Vagina (tissue), 2 donors: Measurements from ENCODE around the gene CHRND. TPM values are rescaled to one million over a fixed set of nuclear protein-coding genes. Genes with fewer than 3 reads are reported as not detected.

Source experiments
- DNase-seq, 2 donors: peaks; one replicate each; pipeline ENCODE4 v3.0.0-alpha.2; 2017; ENCODE audit errors: extremely low spot score in 2 of 2
- H3K27ac ChIP-seq: fragments of 200-600 bp; sonication (generic); one replicate; pipeline ENCODE4 v1.5.1; 2019
- H3K27me3 ChIP-seq: fragments of 200-600 bp; sonication (generic); one replicate; pipeline ENCODE4 v1.5.1; 2019
- H3K36me3 ChIP-seq, 2 donors: fragments of 200-600 bp; sonication (generic); one replicate each; pipeline ENCODE4 v1.5.1; 2017 to 2019
- H3K4me1 ChIP-seq: fragments of 200-600 bp; sonication (generic); one replicate; pipeline ENCODE4 v1.5.1; 2019
- H3K4me3 ChIP-seq, 2 donors: fragments of 200-600 bp; sonication (generic); 1 replicate in 1 of 2; 2 replicates in 1 of 2; pipeline ENCODE4 v1.5.1; 2016 to 2019
- H3K9me3 ChIP-seq: fragments of 200-600 bp; sonication (generic); one replicate; pipeline ENCODE4 v1.5.1; 2019
- CTCF ChIP-seq, 3 experiments: fragments of 450-650 bp in 2 of 3; fragments of 200-600 bp in 1 of 3; sonication (generic) in 1 of 3; IDR thresholded peaks; one replicate each; pipeline ENCODE4 v1.5.1; 2017 to 2019; ENCODE audit warnings: antibody characterized with exemption in 3 of 3, mild to moderate bottlenecking in 2 of 3, moderate library complexity in 2 of 3
- POLR2A ChIP-seq, 2 donors: fragments of 450-650 bp; IDR thresholded peaks; one replicate each; pipeline ENCODE4 v1.6.1; 2017; ENCODE audit warnings: antibody characterized with exemption in 2 of 2, mild to moderate bottlenecking in 2 of 2, moderate library complexity in 2 of 2
- POLR2AphosphoS5 ChIP-seq, 2 donors: sonication (generic); formaldehyde crosslinking; IDR thresholded peaks; one replicate each; pipeline ENCODE4 v1.9.0; 2017; ENCODE audit warnings: antibody characterized with exemption in 2 of 2, mild to moderate bottlenecking in 2 of 2, low read depth in 1 of 2; ENCODE audit not compliant: insufficient read depth in 1 of 2
- intact Hi-C: fragments of 100-400 bp; cut with DNase I; formaldehyde crosslinking; loops from one replicate; pipeline ENCODE4 v1.15.1; 2023
- total RNA-seq: library from RNA; depleted of rRNA; stranded (reverse); fragments of >200 nt; gene quantifications from one replicate; pipeline ENCODE4 v1.2.3, GENCODE V29; 2016

Gene CHRND
- total RNA-seq, 1 donor from 2014 or later: not detected

DNA sequence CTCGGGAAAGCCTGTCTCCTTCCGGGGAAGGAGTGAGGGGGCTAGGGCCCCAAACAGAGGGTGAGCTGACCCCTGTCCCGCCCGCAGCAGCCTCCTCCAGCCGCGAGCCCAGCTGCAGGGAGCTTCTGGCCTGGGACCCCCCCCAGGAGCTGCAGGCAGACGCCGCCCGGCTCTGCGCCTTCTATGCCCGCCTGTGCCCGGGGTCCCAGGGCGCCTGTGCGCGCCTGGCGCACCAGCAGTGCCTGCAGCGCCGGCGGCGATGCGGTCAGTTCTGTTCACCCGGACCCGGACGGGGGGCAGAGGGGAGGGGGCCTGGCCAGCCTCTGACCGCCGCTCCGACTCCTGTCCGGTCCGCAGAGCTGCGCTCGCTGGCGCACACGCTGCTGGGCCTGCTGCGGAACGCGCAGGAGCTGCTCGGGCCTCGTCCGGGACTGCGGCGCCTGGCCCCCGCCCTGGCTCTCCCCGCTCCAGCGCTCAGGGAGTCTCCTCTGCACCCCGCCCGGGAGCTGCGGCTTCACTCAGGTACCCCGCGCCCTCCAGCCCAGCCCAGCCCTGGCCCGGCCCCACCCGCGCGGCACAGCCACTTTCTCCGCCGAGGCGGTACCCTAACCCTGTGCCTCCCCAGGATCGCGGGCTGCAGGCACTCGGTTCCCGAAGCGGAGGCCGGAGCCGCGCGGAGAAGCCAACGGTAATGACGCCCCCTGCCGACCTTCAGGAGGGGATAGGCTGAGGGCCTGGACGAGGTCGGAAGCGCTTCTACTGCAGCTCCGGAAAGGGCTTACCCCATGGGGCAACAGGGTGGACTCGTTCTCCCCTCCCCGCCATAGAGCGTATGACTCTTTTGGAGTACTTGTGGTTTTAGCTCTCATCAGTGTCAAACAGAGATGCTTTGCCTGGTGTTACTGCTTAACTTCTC, 2.0 kb upstream of the CHRND start:
- H3K36me3 ChIP-seq: no peaks in the 10 kb centered on the region
- no peaks in the 10 kb centered on the region for H3K9me3 ChIP-seq
- TF ChIP-seq CTCF (IDR thresholded peaks at IDR 0.05) (no peak), POLR2AphosphoS5 (IDR thresholded peaks at IDR 0.05; ENCODE audit: insufficient read depth in 1 of 2, low read depth in 1 of 2) (no peak), POLR2A (IDR thresholded peaks at IDR 0.05) (no peak)
- no peak overlapping the region for H3K27ac ChIP-seq
- peak overlapping the region; percentile 12 to 30 for H3K4me3 ChIP-seq
- intact Hi-C loops: no loop called here
- peaks cover 17% of the 10 kb centered on the region for H3K27me3 ChIP-seq
- DNase-seq: no peak
- peaks cover 21% of the 10 kb centered on the region for H3K4me1 ChIP-seq

- Histone ChIP-seq H3K4me1 (peaks cover 21% of the 10 kb centered on the region), H3K27ac (no peak overlapping the region), H3K36me3 (no peaks in the 10 kb centered on the region), H3K27me3 (peaks cover 17% of the 10 kb centered on the region), H3K4me3 (no peak overlapping the region), H3K9me3 (no peaks in the 10 kb centered on the region)
- TF ChIP-seq POLR2AphosphoS5 (IDR thresholded peaks at IDR 0.05; ENCODE audit: insufficient read depth in 1 of 2, low read depth in 1 of 2): no peak
- TF ChIP-seq POLR2A (IDR thresholded peaks at IDR 0.05): no peak
- no peak for TF ChIP-seq CTCF (IDR thresholded peaks at IDR 0.05)
- DNase-seq: no peak
- intact Hi-C loops: no loop called here
Measured at GRCh38 chr2:232524771-232525170, 1.2 kb upstream of the CHRND start.

- no peak overlapping the region for H3K4me3 ChIP-seq
- TF ChIP-seq POLR2AphosphoS5 (IDR thresholded peaks at IDR 0.05; ENCODE audit: insufficient read depth in 1 of 2, low read depth in 1 of 2) (no peak), POLR2A (IDR thresholded peaks at IDR 0.05) (no peak), CTCF (IDR thresholded peaks at IDR 0.05) (no peak)
- peaks cover 21% of the 10 kb centered on the region for H3K4me1 ChIP-seq
- intact Hi-C loops: no loop called here
- peaks cover 17% of the 10 kb centered on the region for H3K27me3 ChIP-seq
- no peaks in the 10 kb centered on the region for H3K36me3 ChIP-seq
- H3K27ac ChIP-seq: no peak overlapping the region
- DNase-seq: no peak
- no peaks in the 10 kb centered on the region for H3K9me3 ChIP-seq
Measured at GRCh38 chr2:232525199-232525598, 761 bp upstream of the CHRND start.

DNA sequence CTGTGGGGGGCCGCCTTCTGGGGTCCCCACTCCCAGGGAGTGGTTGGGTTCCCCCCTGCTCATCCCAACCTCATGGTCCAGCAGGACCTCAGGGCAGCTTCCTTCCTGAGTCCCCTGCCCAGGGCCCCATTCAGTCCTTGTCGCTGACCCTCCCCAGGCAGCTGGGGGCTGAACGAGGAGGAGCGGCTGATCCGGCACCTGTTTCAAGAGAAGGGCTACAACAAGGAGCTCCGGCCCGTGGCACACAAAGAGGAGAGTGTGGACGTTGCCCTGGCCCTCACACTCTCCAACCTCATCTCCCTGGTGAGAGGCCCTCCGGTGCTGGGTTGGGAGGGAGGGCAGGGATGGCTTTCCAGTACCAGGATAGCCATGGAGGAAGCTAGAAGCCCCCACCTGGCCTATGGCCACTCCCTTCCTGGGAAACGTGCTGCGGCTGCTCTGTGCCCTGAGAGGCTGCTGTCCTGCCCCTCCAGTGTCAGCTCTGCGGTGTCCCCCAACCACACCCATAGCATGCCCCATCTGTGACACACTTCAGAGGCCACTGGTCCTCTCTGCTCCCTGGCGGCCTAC, 497 bp downstream of the CHRND start:
- no peak for DNase-seq
- intact Hi-C loops: no loop called here
- no peak for TF ChIP-seq POLR2A (IDR thresholded peaks at IDR 0.05)
- TF ChIP-seq CTCF (IDR thresholded peaks at IDR 0.05): no peak
- no peak for TF ChIP-seq POLR2AphosphoS5 (IDR thresholded peaks at IDR 0.05; ENCODE audit: insufficient read depth in 1 of 2, low read depth in 1 of 2)
- Histone ChIP-seq H3K4me3 (no peak overlapping the region), H3K9me3 (no peaks in the 10 kb centered on the region), H3K27ac (no peak overlapping the region), H3K4me1 (peaks cover 21% of the 10 kb centered on the region), H3K27me3 (peaks cover 17% of the 10 kb centered on the region), H3K36me3 (no peaks in the 10 kb centered on the region)
